ENCODE measurements around the gene PGF.
A peak's percentile ranks its signal among the peaks of the same experiment; 100 is the strongest.
"Not testable (repeated sequence)": the region's sequence is repeated elsewhere in the genome, so short reads cannot be mapped to it uniquely, and the experiment has no call there.

Gene PGF

GRCh38 chr14:74938531-74939495 is 16.6 kb downstream of the PGF start:
- DNase-seq = no peak

- no peak for DNase-seq
Observed at GRCh38 chr14:74937171-74937570, 18.2 kb downstream of the PGF start.

DNA sequence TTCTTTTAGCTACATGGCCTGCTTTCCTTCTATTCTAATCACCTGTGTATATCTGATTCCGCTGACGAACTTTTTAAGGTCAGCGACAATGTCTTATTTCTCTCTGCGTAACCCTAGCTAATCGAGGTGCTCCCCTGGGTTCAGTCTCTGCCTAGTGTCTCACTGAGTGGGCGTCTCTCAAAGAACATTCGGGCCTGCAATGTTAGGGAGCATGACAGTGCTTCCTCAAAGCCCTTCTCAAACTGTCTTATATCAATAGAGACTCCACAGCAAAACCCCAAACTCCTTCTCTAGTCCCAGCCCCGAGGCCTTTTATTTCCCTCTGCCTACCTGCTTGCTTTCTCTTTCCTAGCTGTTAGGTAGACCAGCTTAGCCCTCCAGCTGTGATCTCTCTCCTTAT is 18.7 kb downstream of the PGF start:
- no peak for DNase-seq

DNA sequence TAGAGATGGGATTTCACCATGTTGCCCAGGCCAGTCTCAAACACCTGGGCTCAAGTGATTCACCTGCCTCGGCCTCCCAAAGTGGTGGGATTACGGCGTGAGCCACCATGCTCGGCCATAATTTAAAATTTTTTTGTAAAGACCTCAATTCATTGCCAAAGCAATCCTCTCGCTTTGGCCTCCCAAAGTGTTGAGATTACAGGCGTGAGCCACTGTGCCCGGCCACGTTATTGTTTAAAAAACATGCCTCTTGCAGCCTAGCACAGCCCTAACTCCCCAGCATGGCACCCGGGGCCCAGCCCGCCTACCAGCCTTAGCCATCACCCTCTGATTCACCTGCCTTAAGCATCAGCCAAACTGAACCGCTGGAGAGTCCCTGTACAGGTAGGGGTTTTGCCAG is 19.2 kb downstream of the PGF start:
- DNase-seq = no peak

DNA sequence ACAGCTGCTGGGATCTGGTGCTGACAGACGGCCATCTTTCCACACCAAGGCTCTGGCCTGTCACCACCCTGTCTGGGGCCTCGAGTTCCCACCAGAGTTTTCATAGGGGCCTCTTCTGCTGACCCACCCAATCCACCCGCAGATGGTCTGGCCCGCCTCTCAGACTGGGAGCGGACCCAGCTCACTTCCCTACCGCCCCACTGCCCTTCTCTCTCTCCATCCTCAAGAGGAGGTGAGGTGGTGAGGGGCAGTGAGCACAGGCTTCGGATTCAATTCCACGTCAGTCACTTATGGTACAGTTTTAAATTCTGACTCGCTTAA is 20.1 kb downstream of the PGF start:
- no peak for DNase-seq

- DNase-seq = no peak
Observed at GRCh38 chr14:74934476-74935359, 20.7 kb downstream of the PGF start.

DNA sequence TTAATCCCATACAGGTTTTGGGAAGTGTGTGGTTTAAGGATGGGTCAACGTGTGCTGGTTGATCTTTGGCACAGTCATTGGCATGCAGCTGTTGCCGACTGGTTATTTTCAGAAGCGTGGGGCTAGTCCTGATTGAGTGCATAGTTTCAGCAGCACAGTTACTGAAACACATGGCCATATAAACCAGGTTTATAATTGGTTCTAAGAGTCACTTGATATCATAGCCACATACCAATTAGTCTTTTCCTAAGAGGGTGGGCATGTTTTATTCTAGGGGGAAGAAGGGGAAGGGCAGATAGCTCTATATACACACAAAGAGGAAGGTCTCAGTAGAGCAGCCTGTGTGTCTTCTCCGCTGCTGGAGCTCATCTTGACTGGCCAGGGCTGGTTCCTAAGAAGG is 21.4 kb downstream of the PGF start:
- DNase-seq = no peak

DNA sequence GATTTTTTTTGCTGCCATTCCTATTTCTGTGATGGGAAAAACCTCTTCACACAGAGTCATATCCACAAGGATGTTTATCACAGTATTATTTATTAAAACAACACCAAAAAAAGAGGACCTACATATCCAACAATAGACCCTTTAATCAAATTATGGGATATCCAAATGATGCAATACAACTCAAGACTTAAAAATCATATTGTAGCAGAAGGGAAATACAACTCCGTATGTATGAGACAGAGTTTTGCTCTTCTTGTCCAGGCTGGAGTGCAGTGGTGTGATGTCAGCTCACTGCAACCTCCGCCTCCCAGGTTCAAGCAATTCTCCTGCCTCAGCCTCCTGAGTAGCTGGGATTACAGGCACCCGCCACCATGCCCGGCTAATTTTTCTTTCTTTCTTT is 22.5 kb downstream of the PGF start:
- DNase-seq = not testable (repeated sequence)

DNA sequence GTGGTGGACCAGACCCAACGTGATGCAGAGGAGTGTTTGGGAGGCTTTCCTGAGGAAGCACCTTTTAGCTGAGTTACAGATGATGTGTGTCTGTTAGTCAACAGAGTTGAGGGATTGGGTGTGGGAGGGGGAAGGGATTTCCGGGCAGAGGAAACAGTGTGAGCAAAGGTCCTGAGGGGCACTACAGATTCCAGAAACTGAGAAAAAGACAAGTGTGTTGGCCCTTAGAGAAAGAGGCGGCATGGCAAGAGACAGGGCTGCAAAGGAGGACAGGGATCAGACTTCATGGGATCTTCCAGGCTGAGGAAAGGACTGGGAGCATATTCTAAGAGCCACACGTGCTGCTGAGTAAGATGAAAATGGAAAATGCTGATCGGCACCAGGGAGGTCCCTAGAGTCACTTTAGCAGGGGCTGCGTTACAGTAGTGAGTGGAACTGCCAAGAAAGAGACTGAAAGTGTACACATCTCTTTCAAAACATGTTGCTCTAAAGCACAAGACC is 22.9 kb downstream of the PGF start:
- no peak for DNase-seq

- DNase-seq = not testable (repeated sequence)
Observed at GRCh38 chr14:74931744-74932143, 23.7 kb downstream of the PGF start.

DNA sequence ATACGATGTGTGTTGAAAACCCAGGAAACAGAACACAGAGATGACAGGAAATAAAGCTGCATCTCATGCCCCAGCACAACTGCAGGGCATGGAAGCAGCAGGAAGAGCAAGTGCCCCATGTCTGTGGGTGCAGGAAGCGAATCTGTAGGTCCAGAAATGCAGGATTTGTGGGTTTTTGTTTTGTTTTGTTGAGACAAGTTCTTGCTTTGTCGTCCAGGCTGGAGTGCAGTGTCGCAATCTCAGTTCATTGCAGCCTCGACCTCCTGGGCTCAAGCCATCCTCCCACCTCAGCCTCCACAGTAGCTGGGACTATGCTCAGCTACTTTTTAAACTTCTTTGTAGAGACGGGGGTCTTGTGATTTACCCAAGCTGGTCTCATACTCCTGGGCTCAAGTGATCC is 26.2 kb downstream of the PGF start:
- no peak for DNase-seq

- no peak for DNase-seq
Observed at GRCh38 chr14:74927225-74927624, 28.2 kb downstream of the PGF start.

DNA sequence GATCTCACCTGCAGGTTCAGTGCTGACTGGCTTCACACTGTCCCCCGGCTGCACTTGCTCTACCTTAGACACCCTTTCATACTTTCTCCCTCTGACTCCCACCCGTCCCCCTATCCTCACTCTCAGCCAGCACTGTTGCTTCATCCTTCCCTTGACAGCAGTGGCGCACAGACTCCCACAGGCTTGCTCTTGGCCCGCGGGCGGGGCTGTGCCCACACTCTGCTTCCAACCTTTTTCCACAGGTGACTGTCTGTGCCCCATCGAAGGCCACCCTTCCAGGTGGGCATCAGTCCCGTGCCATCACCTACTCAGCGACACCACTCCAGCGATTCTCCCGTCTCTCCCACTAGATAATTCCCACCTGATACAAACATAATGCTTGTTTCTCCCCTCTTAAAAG is 31.3 kb downstream of the PGF start:
- no peak for DNase-seq

DNA sequence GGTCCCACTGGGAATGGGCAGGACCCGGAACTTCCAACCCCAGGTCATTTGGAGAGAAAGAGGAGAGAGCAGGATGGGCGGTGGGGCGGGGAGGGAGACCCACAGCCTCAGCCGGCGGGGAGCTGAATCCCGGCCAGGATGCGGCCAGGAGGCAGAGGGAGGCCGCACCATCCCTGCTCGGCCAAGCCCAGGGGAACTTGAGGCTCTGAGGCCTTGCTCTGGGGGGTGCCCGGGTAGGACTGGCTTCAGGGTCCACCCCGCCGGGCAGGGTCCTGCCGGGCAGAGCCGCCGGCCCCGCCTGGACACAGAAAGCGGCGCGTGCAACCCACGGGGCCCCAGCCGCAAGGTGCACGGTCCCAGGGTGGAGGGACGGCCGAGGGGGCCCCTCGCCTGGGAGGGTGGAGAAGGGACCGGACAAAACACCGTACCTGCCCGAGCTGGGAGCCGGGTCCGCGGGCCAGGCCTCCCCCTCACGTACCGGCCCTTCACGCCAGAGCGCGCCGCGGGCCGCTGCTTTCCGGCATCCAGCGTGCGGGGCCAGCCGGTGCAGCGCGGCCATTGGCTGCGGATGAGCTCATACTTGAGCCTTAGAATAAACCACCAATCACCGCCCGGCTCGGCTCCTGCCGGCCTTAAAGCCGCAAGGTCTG is 32.5 kb downstream of the PGF start, which contains the start of gene RPS6KL1:
TSS of gene RPS6KL1 (minus strand) at position 509 of the 650 bp plus-strand sequence. CDS start 1,719 bp downstream, outside the sequence.
- peak; percentile 80 for DNase-seq

GRCh38 chr14:74921987-74922751 is 33.2 kb downstream of the PGF start:
- no peak for DNase-seq

DNA sequence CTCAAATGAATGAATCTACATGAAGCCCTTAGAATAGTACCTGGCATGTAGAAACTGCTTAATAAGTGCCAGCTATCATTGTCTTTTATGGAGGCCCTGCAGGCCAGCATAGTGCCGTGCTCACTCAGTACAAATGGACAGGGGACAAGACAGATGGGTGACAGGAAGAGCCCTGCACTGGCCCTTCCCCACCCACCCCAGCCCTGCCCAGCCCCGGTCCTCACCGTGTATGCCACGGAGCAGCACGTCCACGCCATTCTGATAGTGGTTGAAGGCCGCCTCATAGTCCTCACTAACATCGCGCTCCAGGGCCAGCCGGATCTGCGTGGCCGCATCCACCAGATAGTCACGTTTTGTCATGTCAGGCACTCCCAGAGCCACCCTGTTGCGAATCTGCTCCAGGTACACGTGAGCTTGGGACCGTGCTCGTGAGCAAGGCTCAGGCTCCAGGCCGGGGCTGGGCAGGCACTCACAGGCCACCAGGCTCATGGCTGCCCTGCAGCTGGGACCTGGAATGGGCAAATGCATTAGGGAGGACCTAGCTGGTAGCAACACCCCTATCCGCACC is 34.3 kb downstream of the PGF start:
- DNase-seq = no peak

- no peak for DNase-seq
Observed at GRCh38 chr14:74920281-74920680, 35.1 kb downstream of the PGF start.

GRCh38 chr14:74919421-74920165 is 35.8 kb downstream of the PGF start:
- DNase-seq = no peak

GRCh38 chr14:74918380-74918779 is 37.0 kb downstream of the PGF start:
- DNase-seq = no peak

DNA sequence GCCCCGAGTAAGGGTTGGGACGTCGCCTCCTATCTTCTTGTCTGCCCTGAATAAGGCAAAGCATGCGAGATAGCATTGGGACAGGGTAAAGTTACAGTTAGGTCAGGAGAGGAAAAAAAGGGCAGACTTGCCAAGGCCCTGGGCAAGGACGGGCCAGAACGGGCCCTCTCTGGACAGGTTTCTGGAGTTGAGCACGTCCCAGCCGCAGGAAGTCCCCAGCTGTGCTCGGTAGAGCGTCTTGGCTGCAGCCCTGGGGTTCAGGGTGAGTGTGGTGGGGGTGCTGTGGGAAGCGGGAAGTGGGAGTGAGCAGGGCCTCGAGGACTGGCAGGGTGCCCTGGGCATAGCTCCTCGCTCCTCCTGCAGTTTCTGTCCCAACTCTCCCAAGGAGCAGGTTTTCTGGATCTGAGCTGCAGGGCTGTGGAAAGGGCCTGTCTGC is 37.7 kb downstream of the PGF start:
- no peak for DNase-seq

- DNase-seq = no peak
Observed at GRCh38 chr14:74917178-74917543, 38.2 kb downstream of the PGF start.

Measured in NCI-H748 treated with DMSO at 0.1 percent for 48 hours (cell line).